HG03457 (cell line): ENCODE measurements around the gene CSMD2.
"Not testable (repeated sequence)": the region's sequence is repeated elsewhere in the genome, so short reads cannot be mapped to it uniquely, and the experiment has no call there.

Experiments
- ATAC-seq: cut with Tn5 transposase; IDR thresholded peaks from one replicate; pipeline ENCODE4 v1.9.1; 2021; ENCODE audit warnings: moderate number of reproducible peaks; ENCODE audit not compliant: unreplicated experiment

The CSMD2 gene

DNA sequence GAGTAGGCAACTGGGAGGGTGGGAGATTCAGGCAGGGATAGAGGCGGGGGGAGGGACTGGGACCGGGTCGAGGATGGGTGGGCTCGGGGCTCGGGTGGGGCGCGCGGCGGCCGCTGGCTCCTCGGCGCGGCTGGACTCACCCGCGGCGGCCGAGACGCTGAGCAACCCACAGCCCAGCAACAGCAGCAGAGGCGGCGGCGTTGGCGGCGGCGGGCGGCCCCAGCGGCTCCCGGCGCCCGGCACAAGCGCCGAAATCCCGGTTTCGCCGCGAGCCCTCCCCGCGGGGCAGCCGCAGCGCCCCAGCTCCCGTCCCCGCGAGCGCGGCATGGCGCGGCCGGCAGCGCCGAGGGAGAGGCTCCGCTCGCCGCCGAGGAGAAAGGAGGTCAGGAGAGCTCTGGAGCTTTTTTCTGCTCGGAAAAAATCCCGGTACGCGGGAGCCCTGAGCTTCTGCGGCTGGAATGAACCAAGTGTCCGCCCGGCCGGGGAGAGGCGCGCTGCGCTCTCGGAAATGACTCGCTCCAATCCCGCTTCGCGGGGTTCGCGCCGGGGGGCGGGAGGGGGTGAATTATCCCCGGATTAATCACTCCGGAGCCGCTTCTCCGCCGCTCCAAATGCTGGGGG lies at the start of gene CSMD2:
Gene CSMD2 (minus strand): TSS at position 460 of the 621 bp plus-strand sequence. CDS start 133 bp downstream, at position 327.
- no peak for ATAC-seq

DNA sequence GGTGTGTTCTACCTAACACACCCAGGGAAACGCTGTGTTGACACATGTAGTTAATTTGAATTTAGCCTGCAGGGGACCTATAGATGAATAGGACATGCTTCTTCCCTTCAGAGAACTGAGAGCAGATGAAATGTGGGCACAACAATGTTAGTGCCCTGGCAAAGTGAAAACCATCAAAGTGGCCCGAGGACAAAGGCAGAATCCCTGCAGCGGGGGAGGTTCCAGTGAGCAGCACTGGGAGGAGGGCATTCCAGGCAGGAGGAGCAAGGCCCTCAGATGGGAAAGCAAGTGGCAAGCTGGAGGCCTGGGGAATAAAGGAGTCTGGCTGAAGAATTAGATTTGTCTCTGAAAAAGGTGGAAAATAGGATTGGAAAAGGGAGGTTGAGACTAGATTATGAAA lies 48.9 kb upstream of the CSMD2 start:
- no peak for ATAC-seq

DNA sequence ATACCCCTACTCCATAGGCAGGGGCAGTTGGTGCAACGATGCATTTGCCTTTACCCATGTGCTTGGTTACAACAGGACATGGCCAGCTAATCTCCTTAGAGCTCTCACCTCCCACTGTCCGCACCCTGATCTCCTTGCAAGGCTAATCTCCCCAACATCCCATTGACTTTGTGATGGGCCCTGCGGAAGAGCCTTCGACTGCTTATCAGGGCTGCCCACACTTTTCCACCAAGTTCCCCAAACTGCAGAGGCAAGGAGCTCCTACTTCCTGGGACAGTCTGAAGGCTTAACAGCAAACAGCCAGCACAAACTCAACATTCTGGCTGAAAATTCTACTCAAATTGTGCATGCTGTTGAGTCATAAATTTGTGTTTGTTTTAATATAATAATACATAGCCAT lies 47.6 kb upstream of the CSMD2 start:
- ATAC-seq: no peak

DNA sequence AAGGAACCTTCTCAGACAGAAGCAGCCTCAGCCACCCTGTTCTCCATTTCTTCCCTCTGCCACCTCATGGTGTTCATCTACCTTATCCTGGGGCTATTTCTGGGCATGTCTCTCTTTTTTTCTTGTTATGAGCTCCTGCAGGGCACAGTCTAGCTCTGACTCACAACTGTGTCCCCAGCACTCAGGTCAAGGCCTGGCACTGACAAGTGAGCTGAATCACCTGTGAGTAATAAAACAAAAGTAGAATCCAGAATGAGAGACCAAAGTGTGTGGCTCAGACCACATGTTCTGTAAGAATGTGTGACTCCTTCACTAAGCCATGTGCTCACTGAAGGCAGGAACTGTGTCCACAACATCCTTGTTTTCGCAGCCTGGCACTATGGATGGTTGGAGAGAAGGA lies 34.9 kb upstream of the CSMD2 start:
- no peak for ATAC-seq

DNA sequence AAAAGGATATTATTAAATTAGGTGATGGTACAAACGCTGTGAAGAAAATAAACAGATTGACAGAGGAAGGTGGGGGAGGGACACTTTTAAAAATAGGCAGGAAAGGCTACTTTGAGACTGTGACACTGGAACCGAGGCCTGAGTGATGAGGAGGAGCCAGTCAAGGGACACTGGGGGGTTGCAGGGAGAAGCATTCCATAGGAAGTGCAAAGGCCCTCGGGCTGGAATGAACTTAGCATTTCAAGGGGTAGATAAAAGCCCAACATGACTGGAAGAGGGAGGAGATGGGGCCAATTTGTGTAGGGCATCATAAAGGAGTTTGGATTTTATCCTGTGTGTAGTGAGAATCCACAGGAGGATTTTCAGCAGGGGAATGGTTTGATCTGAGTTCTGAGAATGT lies 27.6 kb upstream of the CSMD2 start:
- no peak for ATAC-seq

DNA sequence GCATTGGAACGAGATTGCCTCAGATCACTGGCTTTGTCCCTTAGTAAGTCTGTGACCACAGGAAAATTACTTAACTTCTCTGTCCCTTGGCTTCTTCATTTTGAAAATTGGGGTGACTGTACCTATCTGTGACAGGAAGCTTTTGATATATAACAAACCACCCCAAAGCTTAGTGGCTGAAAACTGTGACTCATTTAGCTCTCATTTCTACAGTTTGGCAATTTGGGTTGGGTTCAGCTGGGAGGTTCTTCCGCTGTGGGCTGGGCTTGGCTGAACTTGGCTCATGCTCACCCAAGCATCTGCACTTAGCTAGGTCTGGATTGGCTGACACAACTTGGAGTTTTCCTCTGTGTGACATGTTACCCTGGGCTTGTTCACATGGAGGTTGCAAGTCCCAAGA lies 25.7 kb upstream of the CSMD2 start:
- ATAC-seq: no peak

DNA sequence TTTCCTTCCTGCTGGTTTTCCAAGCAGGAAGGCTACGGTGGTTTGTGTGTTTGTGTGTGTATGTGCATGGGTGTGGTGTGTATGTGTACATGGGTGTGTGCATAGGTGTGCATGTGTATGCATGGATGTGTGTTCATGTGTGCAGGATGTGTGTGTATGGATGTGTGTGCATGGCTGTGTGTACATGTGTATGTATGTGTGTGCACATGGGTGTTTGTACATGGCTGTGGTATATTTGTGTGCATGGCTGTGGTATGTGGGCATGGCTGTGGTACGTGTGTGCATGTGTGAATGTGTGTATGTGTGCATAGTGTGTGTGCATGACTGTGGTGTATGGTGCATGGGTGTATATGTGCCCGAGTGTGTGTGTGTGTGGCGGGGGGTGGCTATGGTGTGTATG lies 24.0 kb upstream of the CSMD2 start:
- no peak for ATAC-seq

DNA sequence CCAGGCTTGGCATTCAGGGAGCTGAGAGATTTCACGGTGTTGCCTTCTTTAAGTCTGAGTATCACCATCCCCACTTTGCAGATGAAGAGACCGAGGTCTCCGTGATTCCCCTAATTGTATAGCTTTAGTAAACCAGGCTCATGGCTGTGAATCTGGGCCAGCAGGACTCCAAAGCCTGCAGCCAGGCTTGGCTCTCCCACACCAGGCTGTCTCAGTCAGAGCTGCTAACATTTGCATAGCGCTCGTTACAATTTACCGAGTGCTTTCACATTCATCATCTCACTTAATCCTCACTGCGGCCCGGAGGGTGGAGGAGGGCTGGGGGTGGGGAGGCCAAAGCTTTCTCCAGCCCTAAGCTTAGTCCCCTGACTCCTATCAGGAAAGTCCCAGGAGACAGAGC lies 23.4 kb upstream of the CSMD2 start:
- ATAC-seq: no peak

DNA sequence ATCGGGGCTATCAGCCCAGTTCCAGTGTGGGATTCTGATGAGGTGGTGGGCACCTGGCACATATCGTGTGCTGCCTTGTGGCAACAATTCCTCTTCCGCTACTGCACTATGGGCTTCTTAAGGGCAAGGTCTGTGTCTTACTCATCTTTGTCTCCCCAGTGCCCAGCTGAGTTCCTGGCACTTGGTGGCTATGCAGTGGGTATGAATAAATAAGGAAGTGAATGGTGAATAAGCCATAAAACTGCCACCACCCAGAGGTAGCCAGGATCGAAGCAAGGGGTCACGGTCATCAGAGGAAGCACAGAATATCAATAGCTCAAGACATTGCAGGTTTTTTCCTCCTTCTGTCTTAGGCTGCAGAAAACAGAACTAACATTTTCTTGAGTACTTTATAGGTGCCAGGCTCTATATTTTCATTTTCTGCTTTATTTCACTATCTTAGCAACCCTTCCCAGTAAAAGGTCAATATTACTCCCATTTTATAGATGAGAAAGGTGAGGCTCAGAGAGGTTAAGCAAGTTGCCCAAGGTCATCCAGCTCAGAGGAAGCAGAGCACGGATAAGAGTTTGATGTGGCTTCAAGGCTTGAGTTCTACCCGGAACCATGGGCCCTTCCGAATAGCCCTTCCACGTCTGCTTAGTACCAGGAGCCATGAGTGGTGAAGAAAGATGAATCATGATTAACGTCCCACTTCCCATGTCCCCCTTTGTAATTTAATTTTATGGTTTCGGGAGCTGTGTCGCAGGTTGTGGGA lies 21.9 kb upstream of the CSMD2 start:
- ATAC-seq: no peak

DNA sequence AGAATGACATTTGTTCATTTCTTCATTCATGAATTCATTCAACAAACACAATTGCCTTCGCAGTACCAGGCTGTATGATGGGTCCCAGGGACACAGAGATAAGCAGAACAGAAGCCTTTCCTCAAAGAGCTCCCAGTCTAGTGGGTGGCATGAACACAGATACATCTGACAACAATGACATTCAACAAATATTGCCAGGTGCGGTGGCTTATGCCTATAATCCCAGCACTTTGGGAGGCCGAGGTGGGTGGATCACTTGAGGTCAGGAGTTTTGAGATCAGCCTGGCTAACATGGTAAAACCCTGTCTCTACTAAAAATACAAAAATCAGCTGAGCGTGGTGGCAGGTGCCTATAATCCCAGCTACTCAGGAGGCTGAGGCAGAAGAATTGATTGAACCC lies 18.4 kb upstream of the CSMD2 start:
- ATAC-seq: not testable (repeated sequence)

DNA sequence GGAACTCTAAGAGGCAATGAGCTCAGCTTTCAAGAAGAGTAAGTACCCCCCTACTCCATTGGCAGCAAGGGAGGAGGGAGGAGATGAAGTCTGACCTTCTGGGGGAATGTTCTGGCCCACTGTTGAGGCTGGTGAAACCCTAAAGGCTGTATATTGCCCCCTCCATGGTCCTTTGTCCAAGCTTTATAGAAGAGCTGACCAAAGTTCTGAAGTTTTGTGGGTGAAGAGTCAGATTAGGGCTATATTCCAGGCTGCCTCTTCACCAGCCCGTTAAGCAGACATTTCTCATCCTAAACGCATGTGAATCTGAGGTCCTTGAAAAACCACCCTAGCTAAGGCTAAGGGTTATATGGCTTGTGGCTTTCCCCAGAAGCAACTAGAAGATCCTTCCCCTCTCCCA lies 13.0 kb upstream of the CSMD2 start:
- ATAC-seq: no peak

DNA sequence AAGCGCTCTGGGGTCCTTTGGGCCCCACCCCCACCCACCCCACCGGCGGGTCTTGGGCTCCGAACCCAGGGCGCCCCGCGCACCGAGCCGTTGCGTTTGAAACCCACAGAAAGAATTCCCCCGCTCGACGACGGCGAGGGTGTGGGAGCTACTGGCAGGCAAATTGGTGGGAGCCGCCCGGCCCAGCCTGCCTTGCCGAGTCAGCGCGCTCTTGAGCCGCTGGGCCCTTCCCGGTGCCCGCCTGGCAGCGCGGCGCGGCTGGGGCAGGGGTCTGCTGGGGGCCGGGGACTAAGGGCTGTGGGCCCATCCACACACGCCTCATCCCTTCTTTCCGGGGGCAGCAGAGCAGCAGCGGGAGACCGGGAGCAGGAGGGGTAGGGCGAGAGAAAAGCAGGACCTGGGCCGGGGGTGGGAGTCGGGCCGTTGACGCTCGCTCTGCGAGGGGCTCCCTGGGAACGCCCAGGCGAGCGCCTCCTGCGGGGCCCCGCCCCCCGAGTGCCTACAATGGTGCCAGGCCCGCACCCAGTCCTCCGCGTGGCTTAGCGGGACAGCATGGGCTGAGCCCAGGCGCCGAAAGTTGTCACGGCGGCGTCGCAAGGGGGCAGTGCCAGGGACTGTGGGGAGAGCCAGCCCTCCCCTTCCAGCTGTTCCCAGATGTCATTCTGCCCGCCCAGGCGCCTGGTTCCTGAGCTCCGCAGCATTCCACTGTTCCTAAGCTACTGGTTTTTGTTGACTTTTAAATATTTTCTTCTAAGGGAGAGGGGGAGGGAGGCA lies 12.0 kb upstream of the CSMD2 start, which contains the start of gene C1orf94:
Gene C1orf94 (plus strand): TSS at position 78 of the 774 bp plus-strand sequence. CDS start 883 bp downstream, outside the sequence.
- ATAC-seq: no peak

DNA sequence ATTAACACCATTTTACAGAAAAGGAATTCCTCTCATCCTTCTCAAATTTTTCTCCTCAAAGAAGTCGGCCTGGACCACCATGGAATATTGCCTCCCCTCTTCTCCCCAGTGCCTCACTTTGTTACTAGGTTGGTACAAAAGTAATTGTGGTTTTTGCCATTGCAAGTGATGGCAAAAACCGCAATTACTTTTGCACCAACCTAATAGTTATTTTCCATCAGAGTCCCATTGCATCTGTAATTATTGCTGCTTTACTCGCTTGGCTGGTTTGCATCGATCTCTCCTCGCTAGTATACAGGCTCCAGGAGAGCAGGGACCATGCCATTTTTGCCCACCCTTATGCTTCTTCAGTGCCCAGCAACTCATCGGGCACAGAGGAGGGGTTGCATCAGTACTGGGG lies 10.7 kb upstream of the CSMD2 start:
- no peak for ATAC-seq

DNA sequence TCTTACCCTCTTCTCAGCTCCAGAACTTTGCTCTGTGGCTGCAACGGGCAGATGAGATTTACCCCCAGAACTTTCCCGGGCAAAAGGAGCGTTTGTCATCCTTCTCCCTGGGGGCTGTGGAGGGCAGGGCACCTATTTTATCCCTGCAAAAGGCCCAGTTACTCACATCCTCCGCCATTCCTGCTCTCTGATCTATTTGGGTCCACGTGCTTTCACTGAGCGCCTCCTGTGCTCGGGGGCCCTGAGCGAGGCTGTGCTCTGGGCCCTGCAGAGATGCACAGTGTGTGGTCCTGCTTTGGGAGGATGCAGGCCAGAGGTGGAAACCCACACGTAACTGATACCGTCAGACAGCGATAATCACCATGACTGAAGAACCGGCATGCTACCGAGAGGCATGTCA lies 2.4 kb upstream of the CSMD2 start:
- ATAC-seq: no peak

DNA sequence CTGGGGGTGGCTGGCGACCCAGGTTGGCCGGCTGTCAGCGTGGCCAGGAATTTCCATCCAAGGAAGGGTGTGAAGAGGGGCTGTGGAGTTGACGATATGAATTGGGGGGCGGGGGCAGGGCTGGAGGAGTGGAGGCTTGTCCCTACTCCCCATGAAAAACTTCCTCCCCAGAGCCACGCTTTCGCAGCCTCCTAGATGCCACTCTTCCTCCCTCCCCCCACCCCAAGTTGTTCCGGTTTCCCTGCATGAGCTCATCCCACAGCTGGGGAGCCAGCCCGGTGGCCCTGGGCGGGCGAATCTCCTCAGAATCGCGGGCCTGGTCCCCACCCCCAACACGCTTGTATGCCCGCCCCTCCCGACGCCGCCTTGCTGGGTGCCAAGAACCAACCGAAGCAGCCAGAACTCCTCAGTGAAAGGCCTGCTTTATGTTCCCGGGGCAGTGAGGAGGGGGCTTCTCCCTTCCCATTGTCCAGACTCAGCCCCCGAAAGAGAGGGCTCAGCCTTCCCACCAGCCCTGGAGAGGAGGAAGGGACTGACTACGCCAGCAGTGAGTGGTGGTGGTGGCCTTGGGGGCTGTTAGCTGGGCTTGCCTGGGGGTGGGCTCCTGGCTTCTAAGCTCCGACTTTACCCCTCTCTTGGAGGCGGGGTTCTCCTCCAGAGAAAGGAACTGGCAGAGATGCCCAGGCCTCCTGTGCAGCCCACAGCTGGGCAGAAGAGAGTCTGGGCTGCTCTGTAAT lies 1.8 kb upstream of the CSMD2 start:
- no peak for ATAC-seq

DNA sequence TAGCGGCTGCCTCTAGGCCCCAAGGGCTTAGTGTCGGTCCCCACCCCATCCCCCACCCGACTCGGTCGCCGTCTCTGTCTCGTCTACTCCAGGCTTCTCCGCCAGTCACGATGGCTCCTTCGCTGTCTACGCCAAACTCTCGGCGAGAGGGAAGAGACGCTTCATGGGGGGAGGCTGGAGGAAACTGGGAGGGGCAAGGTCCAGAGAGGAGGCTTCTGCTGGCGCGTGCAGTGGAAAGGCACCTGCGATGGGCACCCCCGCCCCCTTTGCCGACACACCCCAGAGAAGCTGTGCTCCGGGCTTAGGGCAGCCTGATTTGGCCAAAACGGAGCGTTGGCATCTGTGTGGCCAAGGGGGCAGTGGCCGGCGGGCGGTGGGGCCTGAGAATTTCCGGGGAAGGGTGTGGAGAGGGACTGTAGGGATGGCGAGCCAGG lies 1.2 kb upstream of the CSMD2 start:
- ATAC-seq: no peak

DNA sequence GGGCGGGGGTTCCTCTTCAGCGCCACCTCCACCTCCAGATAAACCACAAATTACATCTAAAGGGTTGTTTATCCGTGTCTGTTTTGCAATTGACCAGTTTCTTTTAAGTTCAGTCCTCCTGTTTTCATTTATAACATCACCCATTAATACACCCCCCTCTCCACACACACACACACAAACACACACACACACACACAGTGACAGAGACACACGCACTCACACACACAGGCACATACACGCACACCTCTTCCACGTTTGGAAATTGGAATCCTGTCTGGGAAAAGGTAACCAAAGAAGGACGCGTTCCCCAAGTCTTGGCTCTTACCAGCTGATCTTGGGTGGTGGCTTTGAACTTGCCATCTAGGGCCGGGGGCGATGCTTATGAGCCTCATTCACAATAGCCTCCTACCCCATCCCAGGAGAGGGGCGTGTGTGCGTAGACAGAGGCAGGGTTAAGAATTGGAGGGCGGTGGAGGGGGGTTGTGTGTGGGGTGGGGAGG lies 442 bp upstream of the CSMD2 start:
- no peak for ATAC-seq

DNA sequence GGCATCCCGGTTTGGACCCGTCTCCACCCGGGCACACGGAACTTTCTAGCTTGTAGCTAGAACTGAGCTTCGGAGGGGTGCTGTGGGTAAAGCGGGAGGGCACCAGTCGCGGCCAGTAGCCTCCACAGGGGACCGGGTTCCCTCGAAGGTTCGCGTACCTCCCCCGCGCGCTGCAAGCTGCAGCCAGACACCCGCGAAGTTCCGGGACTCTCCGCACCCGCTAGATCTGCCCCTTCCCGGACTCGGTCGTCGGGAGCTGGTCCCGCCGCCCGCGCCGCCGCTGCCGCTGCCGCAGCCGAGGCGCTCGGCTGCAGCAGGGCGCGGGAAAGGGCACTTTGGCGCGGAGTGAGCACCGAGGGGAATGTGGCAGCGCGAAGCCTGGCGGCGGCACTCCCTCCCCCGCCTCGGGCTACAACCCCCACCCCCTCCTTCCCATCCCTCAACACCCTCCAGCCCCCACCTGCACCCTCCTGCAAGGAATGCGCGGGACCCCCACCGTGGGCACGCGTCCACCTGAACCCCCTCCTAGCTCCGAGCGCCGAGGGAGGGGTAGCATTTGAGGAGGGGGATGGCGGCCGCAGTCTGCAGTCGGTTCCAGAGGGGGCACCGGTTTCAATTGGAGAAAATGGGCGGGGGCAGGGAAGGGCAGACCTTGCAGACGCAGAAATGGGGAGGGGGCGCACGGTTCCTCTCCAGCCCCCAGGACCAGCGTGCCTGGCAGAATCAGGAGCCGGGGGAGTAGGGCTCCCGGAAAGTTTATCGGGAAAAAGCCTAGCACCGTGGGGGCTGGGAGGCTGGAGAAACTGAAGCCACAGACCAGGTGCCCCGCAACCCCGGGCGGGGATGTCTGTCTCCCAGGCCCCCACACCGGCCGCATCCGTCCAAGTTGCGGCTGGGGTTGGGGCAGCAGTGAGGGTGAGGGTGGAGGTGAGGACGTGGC lies 968 bp downstream of the CSMD2 start:
- ATAC-seq: no peak

DNA sequence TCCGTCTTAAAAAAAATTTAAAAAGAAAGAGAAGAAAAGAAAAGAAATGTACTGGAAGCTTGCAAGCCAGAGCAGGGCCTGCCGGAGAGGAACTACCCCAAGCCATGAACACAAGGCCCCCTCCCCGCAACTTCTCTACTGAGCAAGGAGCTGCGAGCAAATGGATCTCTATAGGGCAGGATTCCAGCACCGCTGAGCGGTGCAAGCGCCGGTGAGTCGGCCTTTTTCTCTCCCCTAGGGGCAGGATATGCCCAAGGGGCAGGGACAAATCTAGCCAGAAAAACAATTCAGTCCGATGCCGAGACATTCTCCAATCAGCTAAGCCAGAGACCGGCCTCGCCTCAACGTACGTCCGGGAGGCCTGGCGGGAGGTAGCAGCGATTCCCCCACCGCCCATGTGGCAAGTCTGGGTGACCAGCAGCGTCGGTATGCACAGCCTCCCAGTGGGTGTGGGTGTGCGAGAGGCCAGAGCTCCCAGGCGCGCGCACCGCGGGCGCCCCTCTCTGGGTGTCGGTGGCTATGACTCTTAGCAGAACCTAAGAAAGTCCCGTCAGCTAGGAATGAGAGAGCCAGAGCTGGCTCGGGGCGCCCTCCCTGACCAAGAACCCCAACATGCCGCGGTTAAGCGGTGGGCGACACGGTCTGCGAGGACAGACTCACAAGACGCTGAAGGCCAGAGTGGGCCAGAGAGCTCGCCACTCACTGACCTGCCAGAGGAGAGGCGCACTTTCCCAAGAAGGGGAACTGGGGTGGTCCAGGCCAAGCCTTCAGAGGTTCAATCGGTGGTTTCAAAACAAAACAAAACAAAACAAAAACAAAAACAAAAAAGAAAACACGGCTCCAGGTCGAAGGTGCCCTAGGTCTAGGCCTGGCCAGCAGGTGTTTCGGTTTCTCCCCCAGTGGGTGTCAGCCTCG lies 1.9 kb downstream of the CSMD2 start:
- ATAC-seq: no peak
